ACC112 (cell line): Measurements from ENCODE around the gene DDX60.

Experiments used
- H2AFZ ChIP-seq: fragments of 200-600 bp; sonication (generic); one replicate; pipeline ENCODE4 v1.6.0; 2017; ENCODE audit warnings: antibody characterized with exemption, low read length; ENCODE audit not compliant: unreplicated experiment
- H3K27ac ChIP-seq: fragments of 200-600 bp; sonication (generic); 2 replicates; pipeline ENCODE4 v1.5.1; 2014; ENCODE audit warnings: low read depth, mild to moderate bottlenecking, antibody characterized with exemption, low read length, moderate library complexity
- H3K27me3 ChIP-seq: fragments of 200-600 bp; sonication (generic); 2 replicates; pipeline ENCODE4 v1.6.1; 2014; ENCODE audit warnings: mild to moderate bottlenecking, antibody characterized with exemption, low read length, moderate library complexity, mixed read lengths; ENCODE audit not compliant: insufficient read depth
- H3K36me3 ChIP-seq: fragments of 200-600 bp; sonication (generic); 2 replicates; pipeline ENCODE4 v1.6.1; 2016; ENCODE audit warnings: mild to moderate bottlenecking, antibody characterized with exemption, low read length, moderate library complexity, mixed read lengths; ENCODE audit not compliant: insufficient read depth
- H3K4me1 ChIP-seq: fragments of 200-600 bp; sonication (generic); one replicate; pipeline ENCODE4 v1.6.1; 2016; ENCODE audit warnings: low read length, mixed read lengths; ENCODE audit not compliant: insufficient read depth, unreplicated experiment, control insufficient read depth
- H3K4me3 ChIP-seq: fragments of 200-600 bp; sonication (generic); 2 replicates; pipeline ENCODE4 v1.5.1; 2014; ENCODE audit warnings: mild to moderate bottlenecking, low read depth, low read length
- H3K79me2 ChIP-seq: fragments of 200-600 bp; sonication (generic); one replicate; pipeline ENCODE4 v1.6.0; 2016; ENCODE audit warnings: low read length; ENCODE audit not compliant: control insufficient read depth, unreplicated experiment, insufficient read depth

Gene DDX60

GRCh38 chr4:168318266-168318895, at the start of gene DDX60:
DDX60 (minus strand) TSS chr4:168318752; CDS start chr4:168311259, 7,493 bp downstream.
- Histone ChIP-seq H3K27me3 (no peaks in the 10 kb centered on the region), H3K79me2 (peaks cover 26% of the 10 kb centered on the region), H2AFZ (peak within 1 kb of the TSS; percentile 40), H3K27ac (peak within 1 kb of the TSS; percentile 88), H3K36me3 (peaks cover under 1% of the 10 kb centered on the region; the same call in 1 of the 2 replicates), H3K4me3 (peak within 1 kb of the TSS; percentile 80), H3K4me1 (peaks cover 24% of the 10 kb centered on the region)

GRCh38 chr4:168367065-168367464, 48.5 kb upstream of the DDX60 start:
- Histone ChIP-seq H3K4me1 (no peaks in the 10 kb centered on the region), H3K4me3 (no peak overlapping the region), H3K27ac (no peak overlapping the region), H3K36me3 (peaks cover 57% of the 10 kb centered on the region), H3K27me3 (no peaks in the 10 kb centered on the region), H3K79me2 (peaks cover 5% of the 10 kb centered on the region), H2AFZ (no peak overlapping the region)

- Histone ChIP-seq H3K27ac (no peak overlapping the region), H2AFZ (no peak overlapping the region), H3K4me1 (no peaks in the 10 kb centered on the region), H3K4me3 (no peak overlapping the region), H3K79me2 (peaks cover 5% of the 10 kb centered on the region), H3K36me3 (peaks cover 78% of the 10 kb centered on the region), H3K27me3 (no peaks in the 10 kb centered on the region)
These were observed 43.5 kb upstream of the DDX60 start for GRCh38 chr4:168362025-168362401.

- no peaks in the 10 kb centered on the region for H3K27me3 ChIP-seq
- H3K4me3 ChIP-seq = no peak overlapping the region
- H3K4me1 ChIP-seq = no peaks in the 10 kb centered on the region
- H3K79me2 ChIP-seq = peaks cover 5% of the 10 kb centered on the region
- peaks cover 79% of the 10 kb centered on the region for H3K36me3 ChIP-seq
- no peak overlapping the region for H2AFZ ChIP-seq
- H3K27ac ChIP-seq = no peak overlapping the region
These were observed 42.9 kb upstream of the DDX60 start for GRCh38 chr4:168361365-168362024.

DNA sequence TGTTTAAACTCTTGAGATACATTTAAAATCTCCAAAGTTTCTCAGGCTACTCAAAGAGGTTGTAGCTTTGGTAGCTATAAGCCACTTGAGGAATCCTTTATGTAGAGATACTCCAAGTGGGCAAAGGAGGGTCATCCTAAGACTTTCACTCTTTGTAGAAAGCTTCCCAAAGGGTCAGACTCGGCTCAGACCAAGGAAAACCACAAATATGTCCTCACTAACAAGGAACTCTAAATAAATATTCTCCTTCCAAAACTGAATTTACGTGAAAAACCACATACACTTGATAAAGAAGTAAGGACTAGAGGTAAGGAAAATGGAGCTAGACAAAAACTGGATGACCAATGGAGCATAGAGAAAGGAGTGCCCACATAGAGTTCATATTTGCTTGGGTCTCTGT, 41.7 kb upstream of the DDX60 start:
- H2AFZ ChIP-seq = no peak overlapping the region
- H3K79me2 ChIP-seq = peaks cover 5% of the 10 kb centered on the region
- H3K4me1 ChIP-seq = no peaks in the 10 kb centered on the region
- H3K27ac ChIP-seq = no peak overlapping the region
- peaks cover 82% of the 10 kb centered on the region for H3K36me3 ChIP-seq
- H3K27me3 ChIP-seq = no peaks in the 10 kb centered on the region
- no peak overlapping the region for H3K4me3 ChIP-seq

- Histone ChIP-seq H3K4me3 (no peak overlapping the region), H3K27ac (no peak overlapping the region), H2AFZ (no peak overlapping the region), H3K36me3 (peaks cover 60% of the 10 kb centered on the region), H3K79me2 (peaks cover 1% of the 10 kb centered on the region), H3K27me3 (no peaks in the 10 kb centered on the region), H3K4me1 (no peaks in the 10 kb centered on the region)
These were observed 39.4 kb upstream of the DDX60 start for GRCh38 chr4:168357941-168358340.

- no peaks in the 10 kb centered on the region for H3K79me2 ChIP-seq
- no peaks in the 10 kb centered on the region for H3K4me1 ChIP-seq
- H3K27ac ChIP-seq = no peak overlapping the region
- H3K4me3 ChIP-seq = no peak overlapping the region
- no peaks in the 10 kb centered on the region for H3K27me3 ChIP-seq
- peaks cover 27% of the 10 kb centered on the region for H3K36me3 ChIP-seq
- no peak overlapping the region for H2AFZ ChIP-seq
These were observed 35.2 kb upstream of the DDX60 start for GRCh38 chr4:168353746-168354145.

GRCh38 chr4:168337550-168337940, 19.0 kb upstream of the DDX60 start:
- no peaks in the 10 kb centered on the region for H3K4me1 ChIP-seq
- no peaks in the 10 kb centered on the region for H3K27me3 ChIP-seq

DNA sequence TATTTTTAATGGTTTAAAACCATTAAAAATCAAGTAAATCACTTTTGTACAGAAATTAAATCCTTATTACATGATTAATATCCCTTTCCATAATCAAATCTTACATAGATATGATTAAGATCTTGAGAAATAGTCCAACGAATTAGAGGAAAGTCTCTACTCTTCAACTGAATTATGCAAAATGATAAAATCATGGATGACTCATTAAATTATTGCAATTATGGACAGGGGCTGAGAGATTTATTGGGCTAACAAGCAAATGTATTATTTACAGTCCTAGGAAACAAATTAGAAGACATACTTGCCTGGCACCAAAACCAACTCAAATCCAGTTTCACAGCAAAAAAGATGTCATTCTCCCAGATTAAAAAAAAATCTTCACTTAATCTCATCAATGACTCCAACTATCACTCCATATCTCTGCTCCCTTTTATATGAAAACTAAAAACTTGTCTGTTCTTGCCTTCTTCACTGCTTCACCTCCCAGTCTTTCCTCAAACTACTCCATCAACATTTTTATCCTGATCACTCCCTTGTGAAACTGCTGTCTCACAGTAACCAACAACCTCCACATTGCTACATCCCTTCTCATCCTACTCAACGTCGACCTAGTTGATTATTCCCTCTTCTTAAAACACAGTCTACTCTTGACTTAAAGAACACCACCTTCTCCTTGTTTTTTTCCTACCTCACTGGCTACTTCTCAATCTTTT, 18.4 kb upstream of the DDX60 start:
- Histone ChIP-seq H2AFZ (no peak overlapping the region), H3K27ac (no peak overlapping the region), H3K4me1 (no peaks in the 10 kb centered on the region), H3K27me3 (no peaks in the 10 kb centered on the region), H3K79me2 (no peaks in the 10 kb centered on the region), H3K36me3 (no peaks in the 10 kb centered on the region), H3K4me3 (no peak overlapping the region)

More at GRCh38 chr4:168337550-168337940, 19.0 kb upstream of the DDX60 start:
- Histone ChIP-seq H3K79me2 (no peaks in the 10 kb centered on the region), H3K27ac (no peak overlapping the region), H3K36me3 (no peaks in the 10 kb centered on the region), H2AFZ (no peak overlapping the region), H3K4me3 (no peak overlapping the region)

DNA sequence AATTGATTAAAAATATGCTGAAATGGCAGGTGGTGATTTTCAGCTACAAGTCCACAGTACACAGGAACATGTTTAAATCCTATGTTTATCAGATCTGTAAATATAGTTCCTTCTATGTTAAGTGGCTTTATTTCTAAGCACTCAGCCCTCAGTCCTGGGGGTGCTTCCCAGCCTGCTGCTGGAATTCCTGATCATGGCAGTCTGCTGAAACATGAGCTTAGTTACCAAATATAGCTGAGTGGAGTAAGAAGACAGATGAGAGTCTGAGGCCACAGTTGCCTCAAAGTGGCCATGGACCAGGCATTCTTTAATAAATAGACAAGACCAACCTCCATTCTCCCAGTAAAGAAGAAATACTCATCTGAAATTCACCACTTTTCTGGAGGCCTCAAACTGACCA, 17.1 kb upstream of the DDX60 start:
- no peaks in the 10 kb centered on the region for H3K36me3 ChIP-seq
- no peaks in the 10 kb centered on the region for H3K4me1 ChIP-seq
- H3K79me2 ChIP-seq = no peaks in the 10 kb centered on the region
- H3K27me3 ChIP-seq = no peaks in the 10 kb centered on the region
- H3K27ac ChIP-seq = no peak overlapping the region
- no peak overlapping the region for H2AFZ ChIP-seq
- no peak overlapping the region for H3K4me3 ChIP-seq

- no peaks in the 10 kb centered on the region for H3K27me3 ChIP-seq
- no peaks in the 10 kb centered on the region for H3K4me1 ChIP-seq
- no peak overlapping the region for H3K4me3 ChIP-seq
These were observed 15.5 kb upstream of the DDX60 start for GRCh38 chr4:168334053-168334452.

More at GRCh38 chr4:168334053-168334452, 15.5 kb upstream of the DDX60 start:
- Histone ChIP-seq H3K79me2 (no peaks in the 10 kb centered on the region), H3K36me3 (no peaks in the 10 kb centered on the region), H3K27ac (no peak overlapping the region), H2AFZ (no peak overlapping the region)
